OCI-M1 (cell line): ENCODE measurements around the gene IFI44L.

Experiments used
- DNase-seq: peaks from one replicate; lab custom pipeline; 2025; lab: John Stamatoyannopoulos, UW

IFI44L gene

DNA sequence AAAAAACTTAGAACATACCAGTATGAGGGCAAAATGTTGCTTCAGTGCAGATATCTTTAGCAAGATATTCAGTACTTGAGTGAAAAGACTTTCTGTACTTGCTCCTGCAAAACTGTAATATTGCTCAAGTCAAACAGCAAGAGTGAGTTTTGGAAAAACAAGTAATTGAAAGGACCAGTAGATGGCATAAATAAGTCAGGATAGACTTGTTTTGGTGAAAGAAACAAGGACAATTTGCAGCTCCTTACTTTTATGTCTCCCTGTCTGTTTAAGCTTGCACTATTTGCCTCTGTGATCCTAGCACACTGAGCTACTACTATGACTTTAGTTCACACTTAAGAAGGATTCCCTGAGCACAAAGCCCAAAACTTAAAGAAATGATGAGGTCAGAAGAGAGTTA, 68.4 kb downstream of the IFI44L start:
- DNase-seq, result peak; percentile 67

DNA sequence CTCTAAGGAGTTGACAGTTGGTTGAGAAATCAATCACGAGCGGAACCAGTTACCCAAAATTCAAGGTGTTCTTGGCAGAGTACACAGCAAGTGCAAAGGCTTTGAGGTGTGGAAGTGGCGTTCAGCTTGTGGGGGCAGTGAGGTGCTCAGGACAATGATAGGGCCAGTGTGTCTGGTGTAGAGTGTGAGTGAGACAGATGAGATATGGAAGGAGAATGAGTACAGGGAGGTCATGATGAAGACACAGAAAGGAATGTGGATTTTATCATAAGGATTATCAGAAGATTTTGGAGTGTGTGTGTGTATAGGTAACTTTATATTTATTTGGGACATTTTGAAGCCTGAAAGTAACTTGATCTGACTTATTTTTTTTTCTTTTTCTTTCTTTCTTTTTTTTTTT, 70.3 kb downstream of the IFI44L start:
- DNase-seq, result no peak

DNA sequence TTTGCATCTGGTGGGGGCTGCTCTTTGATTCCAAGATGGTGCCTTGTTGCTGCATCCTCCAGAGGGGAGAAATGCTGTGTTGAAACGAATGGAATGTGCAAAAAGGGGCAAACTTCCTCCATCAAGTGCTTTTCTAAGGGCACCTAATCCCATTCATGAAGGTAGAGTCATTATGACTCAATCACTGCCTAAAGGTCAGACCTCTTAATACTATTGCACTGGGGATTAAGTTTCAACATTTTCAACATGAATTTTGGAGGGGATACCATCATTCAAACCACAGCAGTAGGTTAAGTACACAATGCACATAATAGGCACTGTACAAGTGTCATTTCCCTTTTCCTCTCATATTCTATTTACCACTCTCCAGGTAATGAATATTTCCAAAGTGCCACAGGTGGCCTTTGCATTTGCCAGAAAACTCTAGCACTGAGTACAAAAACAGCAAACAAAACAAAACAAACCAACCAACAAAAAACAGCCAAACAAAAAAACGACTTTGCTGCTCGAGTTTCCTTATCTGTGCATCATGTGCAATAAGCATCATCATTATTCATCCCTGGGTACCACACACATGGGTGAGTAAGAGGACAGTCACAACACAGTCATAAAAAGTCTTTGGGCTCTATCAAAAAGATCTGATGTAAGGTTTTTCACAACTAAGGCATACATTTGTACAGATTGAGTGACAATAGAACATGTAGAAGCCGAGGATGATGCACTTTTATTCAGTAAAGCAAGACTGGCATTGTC, 71.9 kb downstream of the IFI44L start:
- DNase-seq, result no peak
